HG03103 (cell line): ENCODE measurements around the gene PIGX.
A peak's percentile ranks its signal among the peaks of the same experiment; 100 is the strongest.

ENCODE experiments used
- ATAC-seq: cut with Tn5 transposase; IDR thresholded peaks from one replicate; pipeline ENCODE4 v1.9.1; 2021; ENCODE audit warnings: low read depth; ENCODE audit not compliant: unreplicated experiment

Gene PIGX

GRCh38 chr3:196711838-196712513 lies at the start of gene PIGX, which contains the start of gene CEP19:
PIGX (plus strand) TSS chr3:196712377.
CEP19 (minus strand) TSS chr3:196712250; CDS start chr3:196708657, 3,593 bp downstream.
- peak; percentile 74 for ATAC-seq

DNA sequence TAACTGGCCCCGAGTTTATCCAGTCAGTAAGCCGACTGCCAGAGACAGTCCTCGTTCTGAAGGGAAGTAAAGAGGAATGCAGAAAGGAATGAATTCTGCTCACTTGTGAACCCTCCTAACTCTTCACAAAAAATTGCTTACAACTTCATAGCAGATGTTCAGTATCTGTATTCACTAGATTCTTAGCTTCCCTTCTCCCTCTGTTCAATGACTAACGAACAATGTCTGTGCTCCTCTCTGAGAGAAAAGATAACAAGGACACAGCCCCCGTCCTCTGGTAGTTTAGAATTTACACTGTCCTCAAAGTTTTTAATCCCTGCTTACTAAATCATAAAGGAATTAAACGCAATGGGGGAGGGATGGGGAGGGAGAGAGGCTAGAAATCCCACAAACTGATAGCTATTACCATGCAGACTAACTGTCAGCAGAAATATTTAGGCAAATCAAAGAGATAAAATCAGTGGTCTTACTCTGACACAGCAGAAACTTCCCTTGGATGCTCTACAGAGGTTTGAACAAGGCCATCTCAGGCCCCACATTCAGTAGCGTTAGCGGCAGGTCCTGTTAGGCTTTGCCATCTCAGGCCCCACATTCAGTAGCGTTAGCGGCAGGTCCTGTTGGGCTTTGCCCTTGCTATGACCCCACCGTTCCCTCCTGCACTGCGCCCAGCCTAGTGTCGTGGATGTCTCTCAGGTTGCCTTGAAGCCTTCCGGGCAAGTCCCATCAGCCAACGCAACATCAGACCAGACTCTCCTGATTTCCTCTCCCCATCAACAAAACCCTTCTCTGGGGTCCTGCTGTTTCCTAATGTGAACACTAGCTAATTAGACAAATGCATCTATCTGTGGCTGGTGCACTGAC lies 49.2 kb upstream of the PIGX start:
- no peak for ATAC-seq

GRCh38 chr3:196666001-196666867 lies 45.9 kb upstream of the PIGX start:
- no peak for ATAC-seq

DNA sequence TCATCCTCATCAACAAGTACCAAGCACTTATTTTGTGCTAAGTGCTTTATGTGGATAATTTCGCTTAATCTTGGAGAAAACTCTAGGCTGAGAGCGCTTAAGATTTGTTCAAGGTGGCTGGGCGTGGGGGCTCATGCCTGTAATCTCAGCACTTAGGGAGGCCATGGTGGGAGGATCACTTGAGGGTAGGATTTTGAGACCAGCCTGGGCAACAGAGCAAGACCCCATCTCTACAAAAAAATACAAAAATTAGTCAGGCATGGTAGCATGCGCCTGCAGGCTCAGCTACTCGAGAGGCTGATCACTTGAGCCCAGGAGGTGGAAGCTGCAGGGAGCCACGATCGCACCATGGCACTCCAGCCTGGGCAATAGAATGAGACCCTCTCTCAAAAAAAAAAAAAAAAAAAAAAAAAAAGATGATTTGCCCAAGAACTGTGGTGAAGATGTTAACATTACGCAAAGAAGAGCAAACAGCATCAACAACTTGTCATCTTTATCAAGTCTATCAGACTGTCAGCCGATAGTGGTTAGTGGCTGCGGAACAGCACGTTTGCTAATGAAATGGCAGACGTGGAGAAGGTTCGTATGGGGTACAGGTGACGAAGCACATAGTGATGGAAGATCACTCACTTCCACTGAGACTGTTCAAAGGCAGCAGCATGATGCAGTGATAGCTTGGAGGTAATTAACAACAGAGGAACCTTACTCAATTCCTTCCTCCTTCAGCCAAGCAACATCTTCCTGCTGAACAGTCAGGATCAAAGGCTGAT lies 44.9 kb upstream of the PIGX start:
- ATAC-seq: no peak

- no peak for ATAC-seq
Measured at GRCh38 chr3:196670339-196670738, 41.8 kb upstream of the PIGX start.

GRCh38 chr3:196673632-196674031 lies 38.5 kb upstream of the PIGX start:
- ATAC-seq: no peak

- ATAC-seq: no peak
Measured at GRCh38 chr3:196677353-196677752, 34.8 kb upstream of the PIGX start.

DNA sequence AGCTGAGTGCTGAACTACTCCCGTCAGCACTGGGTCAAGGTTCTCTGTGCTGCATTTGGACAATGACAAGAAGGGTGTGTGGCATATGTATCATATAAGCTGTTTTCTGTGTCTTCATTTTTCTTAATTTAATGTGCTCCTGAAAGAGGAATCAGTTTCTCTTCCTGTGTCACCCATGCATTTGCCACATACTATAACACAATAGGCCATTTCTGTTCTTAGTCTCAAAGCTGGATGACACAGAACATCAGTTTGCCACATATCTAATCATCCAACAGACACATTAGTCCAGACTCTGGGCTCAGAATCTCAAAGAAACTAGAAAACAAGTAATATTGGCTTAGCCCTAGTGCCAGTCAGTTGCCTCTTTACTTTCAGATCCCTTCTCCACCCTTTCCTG lies 34.2 kb upstream of the PIGX start:
- no peak for ATAC-seq

DNA sequence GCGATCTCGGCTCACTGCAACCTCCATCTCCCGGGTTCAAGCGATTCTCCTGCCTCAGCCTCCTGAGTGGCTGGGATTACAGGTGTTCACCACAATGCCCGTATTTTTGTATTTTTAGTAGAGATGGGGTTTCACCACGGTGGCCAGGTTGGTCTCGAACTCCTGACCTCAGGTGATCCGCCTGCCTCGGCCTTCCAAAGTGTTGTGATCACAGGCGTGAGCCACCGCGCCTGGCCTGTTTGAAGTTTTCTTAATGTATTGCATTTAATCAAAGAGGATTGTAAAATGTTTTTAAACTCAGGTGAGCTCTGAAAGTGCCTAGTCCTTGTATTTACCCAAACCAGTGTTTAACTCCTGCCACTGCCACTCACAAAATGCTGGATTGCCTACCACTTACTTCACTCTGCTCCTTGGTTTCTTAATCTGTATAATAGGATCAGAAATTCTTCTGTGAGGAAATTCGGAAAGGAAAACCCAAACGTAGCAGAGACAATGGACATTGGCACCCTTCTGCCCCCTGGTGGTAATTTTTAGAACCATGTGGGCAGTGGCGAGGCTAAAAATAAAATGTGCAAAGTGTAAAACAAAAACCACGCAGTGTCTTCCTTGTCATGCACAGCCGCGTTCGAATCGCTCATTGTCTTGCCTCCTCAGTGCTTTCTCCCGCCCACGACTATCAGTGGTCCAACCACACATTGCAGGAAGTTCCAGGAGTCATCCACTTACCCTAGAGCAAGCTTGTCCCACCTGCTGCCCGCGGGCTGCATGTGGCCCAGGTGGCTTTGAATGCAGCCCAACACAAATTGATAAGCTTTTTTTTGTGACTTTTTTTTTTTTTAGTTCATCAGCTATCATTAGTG lies 27.4 kb upstream of the PIGX start:
- ATAC-seq: peak; percentile 94

DNA sequence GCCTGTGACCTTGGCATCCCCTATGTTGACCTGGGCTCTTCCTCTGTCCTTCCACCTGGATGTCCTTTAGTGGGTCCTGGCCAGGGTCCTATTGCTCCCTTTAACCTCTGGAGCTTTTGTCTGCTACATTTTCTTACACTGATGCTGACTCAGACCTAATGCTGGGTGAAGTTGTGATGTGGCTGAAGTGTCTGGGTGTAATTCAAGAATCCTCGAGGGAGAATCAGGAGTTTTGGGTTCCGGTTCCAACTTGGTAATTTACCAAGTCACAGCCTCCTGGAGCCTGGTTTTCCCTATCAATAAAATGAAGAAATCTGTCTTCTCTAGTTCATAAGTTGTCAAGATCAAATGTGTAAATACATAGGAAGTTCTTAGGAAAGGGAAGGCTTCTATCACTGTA lies 25.7 kb upstream of the PIGX start:
- ATAC-seq: no peak

GRCh38 chr3:196688349-196688748 lies 23.8 kb upstream of the PIGX start:
- ATAC-seq: no peak

GRCh38 chr3:196689941-196690660 lies 22.1 kb upstream of the PIGX start:
- no peak for ATAC-seq

GRCh38 chr3:196691386-196691785 lies 20.8 kb upstream of the PIGX start:
- ATAC-seq: no peak

DNA sequence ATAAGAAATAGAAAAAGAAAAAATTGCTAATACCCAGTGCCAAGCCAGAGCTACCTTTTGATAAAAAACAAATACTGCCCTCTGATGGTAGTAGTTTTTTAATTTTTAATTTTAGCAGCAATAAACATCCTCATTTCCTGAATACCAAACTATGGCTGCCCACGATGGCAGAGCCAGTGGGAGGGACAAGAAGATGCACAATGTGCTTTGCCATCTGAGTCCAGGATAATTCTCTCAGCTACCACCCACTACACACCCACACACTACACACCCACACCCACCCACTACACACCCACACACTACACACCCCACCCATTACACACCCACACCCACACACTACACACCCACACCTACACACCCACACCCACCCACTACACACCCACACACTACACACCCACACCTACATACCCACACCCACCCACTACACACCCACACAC lies 18.0 kb upstream of the PIGX start:
- no peak for ATAC-seq

DNA sequence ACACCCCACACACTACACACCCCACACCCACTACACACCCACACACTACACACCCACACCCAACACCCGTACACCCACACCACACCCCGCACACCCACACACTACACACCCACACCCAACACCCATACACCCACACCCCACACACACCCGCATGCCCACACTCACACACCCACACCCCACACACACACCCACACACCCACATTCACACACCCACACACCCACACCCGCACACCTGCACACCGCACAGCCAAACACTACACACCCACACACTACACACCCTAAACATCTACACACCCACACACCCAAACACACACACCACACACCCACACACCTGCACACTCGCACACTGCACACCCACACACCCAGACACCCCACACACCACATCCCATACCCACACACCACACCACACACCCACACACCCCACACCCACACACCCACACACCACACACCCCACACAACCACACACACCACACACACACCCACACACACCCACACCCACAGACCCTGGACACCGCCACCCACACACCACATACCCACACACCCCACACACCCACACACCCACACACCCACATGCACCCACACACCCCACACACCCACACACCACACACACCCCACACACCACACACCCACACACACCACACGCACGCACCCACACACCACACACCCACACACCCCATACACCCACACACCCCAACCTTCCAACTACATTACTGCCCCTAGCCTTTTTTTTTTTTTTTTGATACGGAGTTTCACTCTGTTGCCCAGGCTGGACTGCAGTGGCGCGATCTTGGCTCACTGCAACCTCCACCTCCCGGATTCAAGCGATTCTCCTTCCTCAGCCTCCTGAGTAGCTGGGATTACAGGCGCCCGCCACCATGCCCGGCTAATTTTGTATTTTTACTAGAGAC lies 17.0 kb upstream of the PIGX start:
- no peak for ATAC-seq

GRCh38 chr3:196695849-196696226 lies 16.3 kb upstream of the PIGX start:
- no peak for ATAC-seq

- no peak for ATAC-seq
Measured at GRCh38 chr3:196697270-196697669, 14.9 kb upstream of the PIGX start.

DNA sequence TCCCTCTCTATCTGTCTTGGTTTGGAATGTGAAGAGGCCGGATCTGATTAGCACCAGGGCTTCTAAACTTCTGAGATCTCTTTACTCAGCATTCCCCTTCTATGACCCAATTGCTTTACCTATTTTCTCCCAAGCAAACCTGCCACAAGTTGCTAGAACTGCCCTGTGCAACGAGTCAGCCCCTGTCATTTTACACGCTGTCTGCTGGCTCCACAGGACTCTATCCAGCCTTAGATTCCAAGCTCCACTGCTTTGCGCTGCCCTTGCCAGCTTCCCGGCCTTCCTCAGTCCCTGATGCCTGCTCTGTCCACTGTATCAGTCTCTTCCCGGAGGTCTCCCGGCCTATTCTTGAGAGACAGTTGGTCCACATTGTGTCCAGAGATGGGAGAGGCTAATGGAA lies 12.4 kb upstream of the PIGX start:
- ATAC-seq: no peak
